GM19351 (cell line): ENCODE measurements around the gene KIAA0753.
"Not testable (repeated sequence)": the region's sequence is repeated elsewhere in the genome, so short reads cannot be mapped to it uniquely, and the experiment has no call there.

Source experiments
- ATAC-seq: cut with Tn5 transposase; IDR thresholded peaks from one replicate; pipeline ENCODE4 v1.9.1; 2021; ENCODE audit warnings: mild to moderate bottlenecking, moderate library complexity; ENCODE audit not compliant: unreplicated experiment

The KIAA0753 gene

GRCh38 chr17:6603744-6604325, 36.7 kb downstream of the KIAA0753 start:
- no peak for ATAC-seq

- no peak for ATAC-seq
Observed at GRCh38 chr17:6602141-6602540, 38.4 kb downstream of the KIAA0753 start.

GRCh38 chr17:6599364-6599763, 41.1 kb downstream of the KIAA0753 start:
- ATAC-seq: no peak

GRCh38 chr17:6597727-6598126, 42.8 kb downstream of the KIAA0753 start:
- no peak for ATAC-seq

GRCh38 chr17:6596941-6597340, 43.6 kb downstream of the KIAA0753 start:
- ATAC-seq: no peak

- no peak for ATAC-seq
Observed at GRCh38 chr17:6596511-6596910, 44.0 kb downstream of the KIAA0753 start.

- ATAC-seq: no peak
Observed at GRCh38 chr17:6596081-6596480, 44.4 kb downstream of the KIAA0753 start.

GRCh38 chr17:6593371-6593770, 47.1 kb downstream of the KIAA0753 start:
- not testable (repeated sequence) for ATAC-seq

GRCh38 chr17:6592173-6592572, 48.3 kb downstream of the KIAA0753 start:
- no peak for ATAC-seq

- no peak for ATAC-seq
Observed at GRCh38 chr17:6591599-6592158, 48.8 kb downstream of the KIAA0753 start.

GRCh38 chr17:6589266-6589946, 51.1 kb downstream of the KIAA0753 start:
- no peak for ATAC-seq

- no peak for ATAC-seq
Observed at GRCh38 chr17:6588165-6588564, 52.3 kb downstream of the KIAA0753 start.

GRCh38 chr17:6587310-6587709, 53.2 kb downstream of the KIAA0753 start:
- ATAC-seq: no peak

- no peak for ATAC-seq
Observed at GRCh38 chr17:6583411-6583810, 57.1 kb downstream of the KIAA0753 start.

- ATAC-seq: no peak
Observed at GRCh38 chr17:6580625-6581024, 59.9 kb downstream of the KIAA0753 start.

- ATAC-seq: no peak
Observed at GRCh38 chr17:6578491-6578890, 62.0 kb downstream of the KIAA0753 start.

- no peak for ATAC-seq
Observed at GRCh38 chr17:6577686-6578263, 62.7 kb downstream of the KIAA0753 start.

GRCh38 chr17:6576038-6576785, 64.3 kb downstream of the KIAA0753 start:
- no peak for ATAC-seq

- ATAC-seq: no peak
Observed at GRCh38 chr17:6575596-6575988, 64.9 kb downstream of the KIAA0753 start.

GRCh38 chr17:6574687-6575595, 65.6 kb downstream of the KIAA0753 start:
- ATAC-seq: peak; percentile 64
